HG02610 (cell line): ENCODE results near the gene CHRNA4.

Source experiments
- ATAC-seq: cut with Tn5 transposase; IDR thresholded peaks from one replicate; pipeline ENCODE4 v1.9.1; 2021; ENCODE audit warnings: mild to moderate bottlenecking, moderate library complexity; ENCODE audit not compliant: unreplicated experiment

Gene CHRNA4

GRCh38 chr20:63364801-63365585 lies 3.8 kb upstream of the CHRNA4 start:
- no peak for ATAC-seq

GRCh38 chr20:63363981-63364561 lies 2.9 kb upstream of the CHRNA4 start:
- no peak for ATAC-seq

DNA sequence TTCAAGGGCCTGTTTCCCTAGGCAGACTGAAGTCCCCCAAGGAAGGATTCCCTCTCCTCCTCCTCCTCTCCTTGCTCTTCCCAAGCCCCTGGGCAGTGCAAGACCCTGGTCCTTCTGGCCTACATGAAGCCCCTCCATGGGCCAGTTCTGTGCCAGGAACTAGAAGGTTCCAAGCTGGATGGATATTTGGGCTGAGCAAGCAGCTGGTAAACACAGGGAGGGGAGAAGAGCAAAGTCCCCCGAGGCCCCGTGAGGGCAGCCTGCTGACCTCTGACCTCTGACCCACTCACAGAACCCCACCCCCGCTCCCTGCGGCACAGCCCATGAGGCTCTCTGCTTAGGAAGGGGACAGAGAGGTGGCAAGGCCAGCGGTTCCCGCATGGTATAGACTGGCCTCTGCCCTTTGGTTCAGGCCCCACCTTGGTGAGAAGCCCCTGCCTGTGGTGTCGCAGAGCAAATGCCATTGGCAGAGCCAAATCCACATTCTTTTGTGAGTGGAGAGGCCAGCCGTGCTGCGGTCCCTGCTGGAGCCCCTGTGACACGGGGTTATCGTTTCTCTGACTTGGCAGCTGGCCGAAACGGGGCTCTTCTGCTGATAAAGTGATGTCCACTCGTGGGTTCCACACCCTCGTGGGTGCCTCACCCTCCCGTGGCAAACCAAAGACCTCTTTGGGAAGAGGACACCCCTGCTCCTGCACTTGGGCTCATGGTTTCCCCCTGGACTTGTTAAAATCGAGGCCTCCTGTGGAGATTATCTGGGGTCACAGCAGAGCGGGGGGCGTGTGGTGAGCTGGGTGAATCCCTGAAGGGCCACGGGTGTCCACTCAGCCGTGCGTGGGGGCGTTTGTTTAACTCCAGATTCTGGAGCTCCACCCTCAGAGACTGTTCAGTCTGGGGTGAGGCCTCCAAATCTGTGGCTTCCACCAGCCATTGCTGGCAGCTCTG lies 2.1 kb upstream of the CHRNA4 start:
- no peak for ATAC-seq

GRCh38 chr20:63362436-63363009 lies 1.4 kb upstream of the CHRNA4 start:
- no peak for ATAC-seq

DNA sequence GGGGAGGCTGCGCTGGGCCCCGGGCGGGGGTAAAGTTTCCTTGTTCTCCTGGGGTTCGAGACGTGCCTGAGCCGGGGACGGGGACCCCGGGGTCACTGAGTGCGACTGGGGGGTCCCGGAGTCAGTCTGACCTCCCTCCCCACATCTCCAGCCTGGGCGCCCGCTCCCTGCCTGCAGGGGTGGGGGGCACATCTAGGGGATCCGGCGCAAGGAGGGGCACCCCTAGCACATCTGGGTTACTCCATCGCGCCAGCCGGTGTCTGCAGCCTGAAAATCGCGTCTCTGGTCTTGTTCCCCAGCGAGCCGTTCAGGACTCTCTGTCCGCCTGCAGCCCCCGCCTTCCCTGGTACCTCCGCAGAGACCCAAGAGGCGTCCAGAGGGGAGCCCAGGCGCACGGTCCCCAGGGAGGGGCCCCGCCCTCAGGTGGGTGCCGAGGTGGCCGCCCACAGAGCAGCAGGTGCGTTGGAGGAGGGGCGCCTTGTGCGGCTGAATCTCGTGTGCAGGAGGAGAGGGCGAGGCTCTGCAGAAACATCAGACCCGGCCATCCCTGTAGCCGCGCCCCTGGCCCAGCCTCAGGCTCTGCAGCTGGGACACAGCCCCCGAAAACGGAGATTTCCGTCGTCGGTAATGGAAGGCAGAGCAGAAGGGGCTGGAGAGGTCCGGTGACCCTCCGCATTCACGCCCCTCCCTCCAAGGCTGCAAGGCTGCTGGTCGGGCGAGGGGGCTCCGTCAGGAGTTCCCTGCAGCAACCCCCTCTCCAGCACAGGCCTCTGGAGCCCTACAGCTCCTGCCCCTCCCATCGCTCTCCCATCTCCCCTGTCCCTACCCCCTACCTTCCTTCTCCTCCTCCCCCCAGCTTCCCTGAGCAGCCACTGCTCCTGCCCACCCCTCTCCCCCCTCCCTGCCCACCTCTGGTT lies 628 bp upstream of the CHRNA4 start:
- ATAC-seq: no peak

GRCh38 chr20:63359937-63360849 lies 956 bp downstream of the CHRNA4 start:
- no peak for ATAC-seq

DNA sequence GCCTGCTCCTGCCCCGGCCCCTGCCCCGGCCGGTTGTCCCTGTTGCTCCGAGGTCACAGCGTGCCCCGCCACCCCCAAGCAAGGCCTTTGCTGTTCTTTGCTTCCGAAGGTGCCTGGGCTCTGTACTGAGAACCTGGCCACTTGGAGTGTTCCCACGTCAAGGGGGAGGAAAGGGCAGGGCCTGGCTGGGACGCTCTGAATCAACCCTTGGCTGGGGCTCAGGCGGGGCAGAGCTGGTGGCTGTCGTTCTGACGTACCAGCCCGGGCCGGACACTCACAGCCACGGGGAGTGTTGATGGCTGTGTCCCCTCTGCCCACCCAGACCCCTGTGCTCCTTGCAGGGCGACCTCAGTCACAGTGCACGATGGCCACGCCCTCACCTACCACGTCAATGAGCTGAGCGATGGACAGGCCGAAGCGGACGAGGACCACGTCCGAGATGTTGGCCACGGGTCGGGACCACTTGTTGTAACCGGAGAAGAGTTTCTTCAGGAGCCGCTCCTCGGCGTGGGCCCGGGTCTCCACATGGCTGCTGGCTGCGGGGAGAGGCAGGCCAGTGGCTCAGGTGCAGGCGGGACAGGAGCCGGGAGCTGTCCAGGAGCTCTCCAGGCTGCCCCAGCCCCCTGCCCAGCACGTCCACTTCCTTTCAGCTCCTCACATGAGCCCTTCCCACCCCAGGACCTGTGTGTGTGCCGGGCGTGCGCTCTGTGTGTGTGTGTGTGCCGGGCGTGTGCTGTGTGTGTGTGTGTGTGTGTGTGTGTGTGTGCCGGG lies 1.8 kb downstream of the CHRNA4 start:
- no peak for ATAC-seq

- ATAC-seq: no peak
These were observed 2.9 kb downstream of the CHRNA4 start for GRCh38 chr20:63357921-63358905.

- ATAC-seq: no peak
These were observed 3.9 kb downstream of the CHRNA4 start for GRCh38 chr20:63356931-63357879.

DNA sequence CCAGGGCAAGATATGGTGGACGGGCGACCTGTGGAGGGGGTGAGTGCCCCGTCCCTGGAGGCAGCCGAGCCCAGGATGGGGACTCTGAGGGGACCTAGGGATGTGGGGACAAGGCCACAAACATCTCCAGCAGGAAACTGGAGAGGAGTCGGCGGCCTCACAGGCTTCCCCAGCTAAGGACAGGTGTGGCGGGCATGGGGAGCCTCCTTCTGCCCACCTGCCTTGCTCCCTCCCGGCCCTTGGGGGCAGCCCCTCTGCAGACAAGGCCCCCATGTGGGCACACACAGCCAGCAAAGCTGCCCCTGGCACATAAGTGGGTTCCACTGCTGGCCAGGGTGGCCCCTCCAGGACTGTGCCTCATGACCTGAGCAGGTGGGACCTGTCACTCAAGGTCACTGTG lies 4.6 kb downstream of the CHRNA4 start:
- ATAC-seq: no peak

GRCh38 chr20:63355781-63356295 lies 5.3 kb downstream of the CHRNA4 start:
- no peak for ATAC-seq

DNA sequence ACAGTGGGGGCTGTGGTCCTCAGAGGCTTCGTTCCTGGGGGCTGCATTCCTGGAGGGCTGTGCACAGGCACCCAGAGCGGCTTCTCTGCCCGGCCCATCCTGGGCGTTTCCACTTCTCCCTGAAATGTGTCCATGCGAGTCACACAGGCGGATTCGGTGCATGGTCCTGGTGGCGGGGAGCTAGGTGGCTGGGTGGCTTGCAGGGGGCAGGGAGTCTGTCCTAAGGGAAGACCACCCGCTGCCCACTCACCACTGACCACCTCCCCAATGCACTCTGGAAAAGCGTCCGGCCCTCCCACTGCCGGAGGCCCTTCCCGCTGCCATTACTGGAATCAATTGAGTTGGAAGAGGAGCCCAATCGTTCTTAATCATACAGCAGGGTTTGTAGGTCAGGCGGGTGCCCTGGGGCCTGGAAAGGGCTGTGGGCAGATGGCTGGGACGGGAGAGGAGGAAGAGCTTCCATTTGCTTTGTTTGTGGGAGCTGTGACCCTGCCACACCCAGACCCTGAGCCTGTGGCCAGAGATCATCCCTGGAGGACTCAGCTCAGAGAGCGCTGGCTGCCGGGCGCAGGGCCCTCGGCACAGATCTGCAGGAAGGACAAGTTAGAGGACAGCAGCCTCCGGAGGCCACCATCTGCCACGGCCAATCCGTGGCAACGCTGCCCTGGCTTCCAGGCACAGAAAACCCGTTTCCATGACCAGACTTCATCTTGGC lies 6.4 kb downstream of the CHRNA4 start:
- ATAC-seq: no peak

DNA sequence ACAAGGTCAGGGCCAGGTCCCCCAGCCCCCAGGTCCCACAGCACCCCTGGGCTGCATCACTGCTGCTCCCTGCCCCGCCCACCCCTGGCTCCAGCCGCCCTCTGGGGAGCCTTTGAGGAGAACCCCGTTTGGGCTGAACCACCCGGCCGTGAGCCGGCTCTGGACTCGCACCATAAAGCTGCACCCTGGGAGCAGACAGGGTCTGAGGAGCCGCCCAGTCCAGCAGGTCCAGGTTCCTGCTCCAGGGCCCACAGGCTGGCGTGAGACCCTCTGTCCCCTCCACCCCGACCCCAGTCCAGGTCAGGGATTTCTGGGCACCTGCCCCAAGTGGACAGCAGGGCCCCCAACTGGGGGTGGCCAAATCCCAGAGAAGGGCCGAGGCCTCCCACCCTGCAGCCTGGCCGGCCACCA lies 8.3 kb downstream of the CHRNA4 start:
- no peak for ATAC-seq

DNA sequence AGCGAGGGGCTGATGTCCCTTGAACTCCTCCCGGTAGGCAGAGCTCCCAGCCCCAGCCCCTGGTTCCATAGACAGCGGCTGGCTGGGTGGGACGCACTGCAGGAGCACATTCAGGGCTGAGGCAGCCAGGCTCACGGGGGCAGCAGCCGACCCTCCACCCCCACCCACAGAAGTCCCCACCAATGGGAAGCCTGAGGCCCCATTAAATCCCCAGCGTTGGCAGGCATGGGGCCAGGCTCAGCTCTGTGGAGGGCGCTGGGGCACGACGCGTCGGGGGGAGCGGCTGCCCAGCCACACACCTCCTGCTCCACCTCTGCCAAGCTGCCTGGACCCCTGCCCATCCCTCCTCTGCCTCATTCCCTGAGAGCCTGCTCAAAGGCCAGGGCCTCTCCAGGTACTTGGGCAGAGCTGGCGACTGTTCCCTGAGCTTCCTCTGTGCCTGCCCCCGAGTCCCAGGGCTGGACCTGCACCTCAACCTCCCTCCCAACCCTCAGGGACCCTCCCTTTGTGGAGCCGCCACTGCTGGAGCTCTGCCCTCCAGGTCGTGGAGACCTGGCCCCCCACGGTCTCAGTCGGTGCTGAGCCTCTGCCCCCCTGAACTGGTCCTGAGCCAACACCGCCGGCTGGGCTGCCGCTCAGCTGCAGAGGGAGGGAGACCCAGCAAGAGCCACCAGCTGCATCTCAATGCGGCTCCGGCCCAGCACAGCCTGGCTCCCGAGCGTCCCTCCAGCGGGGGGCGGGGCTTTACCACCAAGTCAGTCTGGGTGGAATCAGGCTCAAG lies 9.1 kb downstream of the CHRNA4 start:
- no peak for ATAC-seq
